ENCODE measurements around the gene SNX22.

Gene SNX22

DNA sequence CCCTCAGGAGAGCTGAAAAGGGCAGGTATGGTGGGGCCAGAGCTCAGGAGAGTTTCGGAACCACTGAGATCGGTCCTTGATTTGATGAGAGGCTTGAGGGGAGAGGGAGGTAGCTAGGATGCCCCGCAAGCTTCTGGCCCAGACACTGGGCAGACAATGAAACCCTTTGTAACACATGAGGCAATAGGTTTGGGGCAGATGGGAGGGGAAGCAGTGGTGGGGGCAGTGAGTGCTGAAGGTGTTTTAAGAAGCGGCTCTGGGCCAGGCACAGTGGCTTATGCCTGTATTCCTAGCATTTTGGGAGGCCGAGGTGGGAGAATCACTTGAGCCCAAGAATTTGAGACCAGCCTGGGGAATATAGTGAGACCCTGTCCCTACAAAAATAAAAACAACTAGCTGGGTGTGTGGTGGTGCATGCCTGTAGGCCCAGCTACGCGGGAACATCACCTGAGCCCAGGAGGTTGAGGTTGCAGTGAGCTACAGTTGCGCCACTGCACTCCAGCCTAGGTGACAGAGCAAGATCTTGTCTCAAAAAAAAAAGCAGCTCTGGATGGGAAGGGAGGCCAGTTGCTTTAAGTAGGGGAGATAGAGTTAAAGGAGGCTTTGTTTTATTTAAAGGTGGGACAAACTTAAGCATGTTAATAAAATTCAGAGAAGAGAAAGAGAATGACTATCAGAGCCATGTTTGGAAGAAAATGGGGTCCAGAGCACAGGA is 9.6 kb upstream of the SNX22 start:
- CTCF ChIA-PET = interaction anchor here (1.0 to 2.8 kb wide), 6 partner anchors 8 to 30 kb away, joined by 3 to 20 read pairs (median 4); partner anchors contain the start of gene SNX22
- POLR2A ChIA-PET = no interaction called here
- DNase-seq (ENCODE audit: extremely low spot score) = no peak
- no peak for TF ChIP-seq CTCF (IDR thresholded peaks at IDR 0.05; ENCODE audit: control extremely low read depth, extremely low read depth, low read depth, missing control alignments)

- ChIA-PET CTCF (interaction anchor here (1.4 to 4.0 kb wide), 5 partner anchors 10 to 49 kb away, joined by 3 to 59 read pairs (median 7); partner anchors contain the start of gene CIAO2A), POLR2A (no interaction called here)
- no peak for TF ChIP-seq CTCF (IDR thresholded peaks at IDR 0.05; ENCODE audit: control extremely low read depth, extremely low read depth, low read depth, missing control alignments)
- DNase-seq (ENCODE audit: extremely low spot score) = no peak
Measured at GRCh38 chr15:64143276-64143675, 8.3 kb upstream of the SNX22 start.

DNA sequence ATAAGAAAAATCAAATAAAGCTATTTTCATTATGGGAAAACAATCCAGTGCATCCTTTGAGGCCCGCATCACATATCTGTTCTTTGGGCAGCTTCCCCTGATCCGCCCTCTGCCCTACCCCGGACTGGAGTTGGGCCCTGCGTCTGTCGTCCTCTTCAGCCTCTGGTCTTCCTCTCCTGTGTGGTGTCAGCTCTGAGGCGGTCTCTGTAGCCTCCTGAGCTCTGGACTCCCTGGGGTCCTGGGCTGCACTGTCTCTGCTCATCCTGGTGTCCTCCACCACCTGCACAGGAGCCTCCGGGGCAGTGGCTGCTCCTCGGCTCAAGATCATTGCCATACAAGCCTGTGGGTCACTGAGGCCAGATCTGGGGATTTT is 7.4 kb upstream of the SNX22 start:
- no peak for TF ChIP-seq CTCF (IDR thresholded peaks at IDR 0.05; ENCODE audit: control extremely low read depth, extremely low read depth, low read depth, missing control alignments)
- CTCF ChIA-PET = interaction anchor here (0.8 to 4.0 kb wide), 11 partner anchors 10 to 839 kb away, joined by 3 to 59 read pairs (median 5); partner anchors contain the start of gene CIAO2A
- DNase-seq (ENCODE audit: extremely low spot score) = no peak
- POLR2A ChIA-PET = interaction anchor here (1.5 kb wide), 1 partner anchor 9 kb away, joined by 10 read pairs; no protein-coding TSS in a partner anchor

GRCh38 chr15:64144565-64145281 is 6.8 kb upstream of the SNX22 start:
- ChIA-PET POLR2A (interaction anchor here (1.3 to 1.5 kb wide), 2 partner anchors 8 to 12 kb away, joined by 3 to 10 read pairs; no protein-coding TSS in a partner anchor), CTCF (interaction anchor here (0.7 to 4.0 kb wide), 13 partner anchors 8 to 839 kb away, joined by 3 to 59 read pairs (median 3); partner anchors contain the start of gene CIAO2A)
- no peak for TF ChIP-seq CTCF (IDR thresholded peaks at IDR 0.05; ENCODE audit: control extremely low read depth, extremely low read depth, low read depth, missing control alignments)
- peak; percentile 82 for DNase-seq (ENCODE audit: extremely low spot score)

DNA sequence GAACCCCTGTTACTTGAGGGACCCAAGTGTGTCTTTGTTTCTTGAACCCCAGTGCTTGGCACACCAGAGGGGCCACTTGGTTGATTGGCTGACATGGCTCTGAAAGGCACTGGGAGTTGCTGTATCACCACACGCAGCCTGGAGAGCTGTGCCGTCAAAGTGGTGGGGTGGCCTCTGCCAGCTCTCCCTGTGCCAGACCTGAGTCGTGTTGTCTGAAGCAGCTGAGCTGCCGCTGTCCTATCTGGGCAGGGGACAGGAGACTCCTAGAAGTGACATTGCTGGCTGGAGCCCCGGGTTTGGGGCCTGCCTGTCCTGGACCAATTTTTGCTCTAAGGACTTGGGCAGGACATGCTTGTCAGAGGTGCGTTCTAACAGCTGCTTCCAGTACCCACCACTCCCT is 5.5 kb upstream of the SNX22 start:
- POLR2A ChIA-PET = interaction anchor here (1.3 kb wide), 1 partner anchor 11 kb away, joined by 3 read pairs; no protein-coding TSS in a partner anchor
- no peak for TF ChIP-seq CTCF (IDR thresholded peaks at IDR 0.05; ENCODE audit: control extremely low read depth, extremely low read depth, low read depth, missing control alignments)
- DNase-seq (ENCODE audit: extremely low spot score) = no peak
- CTCF ChIA-PET = interaction anchor here (1.3 to 4.0 kb wide), 4 partner anchors 8 to 78 kb away, joined by 3 to 59 read pairs (median 6); no protein-coding TSS in a partner anchor

DNA sequence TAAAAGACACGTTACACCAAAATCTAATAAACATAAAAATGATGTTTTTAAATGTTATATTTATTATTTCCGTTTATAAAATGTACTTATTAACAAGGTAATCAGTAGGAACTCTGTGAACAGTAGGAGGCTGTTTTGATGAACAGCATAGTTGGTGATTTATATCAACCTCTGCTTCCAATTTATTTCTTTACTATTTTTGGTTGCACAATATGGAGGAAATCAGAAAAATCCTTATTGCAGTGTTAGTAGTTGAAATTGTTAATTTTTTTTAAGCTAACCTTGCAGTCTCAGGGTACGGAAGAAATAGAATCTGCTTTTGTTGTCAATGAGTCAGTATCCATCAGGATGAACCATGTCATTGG is 5.0 kb upstream of the SNX22 start:
- POLR2A ChIA-PET = no interaction called here
- CTCF ChIA-PET = interaction anchor here (1.3 to 4.0 kb wide), 3 partner anchors 7 to 57 kb away, joined by 3 to 59 read pairs (median 7); no protein-coding TSS in a partner anchor
- no peak for TF ChIP-seq CTCF (IDR thresholded peaks at IDR 0.05; ENCODE audit: control extremely low read depth, extremely low read depth, low read depth, missing control alignments)
- DNase-seq (ENCODE audit: extremely low spot score) = no peak
